GM12891 (cell line): ENCODE results near the gene DCLRE1A.

ENCODE experiments used
- PAX5 ChIP-seq: IDR thresholded peaks from 2 replicates; pipeline ENCODE4 v1.6.1; 2011; ENCODE audit warnings: low read length, moderate library complexity, mild to moderate bottlenecking; ENCODE audit not compliant: insufficient read depth, severe bottlenecking
- POLR2A ChIP-seq: IDR thresholded peaks from 2 replicates; pipeline ENCODE4 v1.6.1; 2011; ENCODE audit warnings: low read depth, low read length, control low read depth
- POLR2AphosphoS5 ChIP-seq: IDR thresholded peaks from 2 replicates; pipeline ENCODE4 v1.6.1; 2011; ENCODE audit warnings: low read depth, low read length, control low read depth
- SPI1 ChIP-seq: IDR thresholded peaks from 2 replicates; pipeline ENCODE4 v1.6.1; 2011; ENCODE audit warnings: low read depth, low read length, control low read depth
- TAF1 ChIP-seq: IDR thresholded peaks from 2 replicates; pipeline ENCODE4 v1.6.1; 2011; ENCODE audit warnings: low read depth, low read length, control low read depth

- TF ChIP-seq POLR2A (no peak), TAF1 (no peak), POLR2AphosphoS5 (no peak), SPI1 (no peak), PAX5 (no peak)
Observed at GRCh38 chr10:113893570-113893969, 39.7 kb upstream of the DCLRE1A start.
